H1 (cell line): ENCODE results near the gene HOXA13.

Experiments
- CTCF ChIP-seq, 3 experiments: IDR thresholded peaks; 1 replicate in 2 of 3; 2 replicates in 1 of 3; pipeline versions ENCODE4 v1.5.1 to v1.6.1; 2011; ENCODE audit warnings: low read length in 3 of 3, mild to moderate bottlenecking in 3 of 3, inconsistent platforms in 2 of 3, low read depth in 1 of 3, moderate library complexity in 1 of 3; ENCODE audit not compliant: insufficient read depth in 1 of 3; ENCODE audit errors: control extremely low read depth in 1 of 3
- EGR1 ChIP-seq: IDR thresholded peaks from 2 replicates; pipeline ENCODE4 v1.6.1; 2011; ENCODE audit warnings: low read depth, low read length, borderline replicate concordance
- EZH2 ChIP-seq: fragments of 200-600 bp; sonication (generic); IDR thresholded peaks from 2 replicates; pipeline ENCODE4 v1.7.1; 2012; ENCODE audit warnings: low read depth, mild to moderate bottlenecking, moderate library complexity, low read length, inconsistent platforms; ENCODE audit not compliant: severe bottlenecking
- HDAC6 ChIP-seq: IDR thresholded peaks from one replicate; pipeline ENCODE4 v1.7.1; 2012; ENCODE audit warnings: low read depth, mild to moderate bottlenecking, inconsistent platforms, low read length, moderate library complexity
- POLR2A ChIP-seq, 2 experiments: IDR thresholded peaks; 1 replicate in 1 of 2; 2 replicates in 1 of 2; pipeline ENCODE4 v1.6.1; 2011; ENCODE audit warnings: low read depth in 2 of 2, low read length in 2 of 2, mild to moderate bottlenecking in 2 of 2; ENCODE audit errors: control extremely low read depth in 1 of 2

- TF ChIP-seq EGR1 (no peak), EZH2 (no peak), CTCF (IDR thresholded peaks at IDR 0.05; ENCODE audit: control extremely low read depth in 1 of 3, insufficient read depth in 1 of 3, low read depth in 1 of 3, low read length in 3 of 3) (no peak), HDAC6 (no peak), POLR2A (IDR thresholded peaks at IDR 0.05; ENCODE audit: control extremely low read depth in 1 of 2, low read depth in 2 of 2, low read length in 2 of 2) (no peak)
Measured at GRCh38 chr7:27203964-27204594, 4.2 kb upstream of the HOXA13 start.
